NCI-H345 treated with DMSO at 0.1 percent for 48 hours (cell line): ENCODE measurements around the gene DUSP21.
"Not testable (repeated sequence)": the region's sequence is repeated elsewhere in the genome, so short reads cannot be mapped to it uniquely, and the experiment has no call there.

Experiments
- DNase-seq: peaks from one replicate; lab custom pipeline; 2025; ENCODE audit not compliant: unreplicated experiment; lab: John Stamatoyannopoulos, UW

Gene DUSP21

DNA sequence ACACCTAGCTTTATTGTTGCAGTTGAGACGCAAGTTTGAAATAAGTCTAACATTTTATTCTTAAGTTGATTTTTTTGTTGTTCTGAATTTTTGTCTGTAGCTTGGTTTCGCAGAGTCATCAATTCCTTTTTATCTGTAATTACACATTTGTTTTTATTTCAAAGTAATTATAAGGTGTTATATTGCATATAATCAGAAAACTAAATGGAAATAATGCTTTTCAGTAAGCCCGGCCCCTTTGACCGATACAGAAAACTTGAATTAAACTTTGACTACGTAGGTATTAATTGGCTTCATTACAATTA lies 31.3 kb downstream of the DUSP21 start:
- no peak for DNase-seq

DNA sequence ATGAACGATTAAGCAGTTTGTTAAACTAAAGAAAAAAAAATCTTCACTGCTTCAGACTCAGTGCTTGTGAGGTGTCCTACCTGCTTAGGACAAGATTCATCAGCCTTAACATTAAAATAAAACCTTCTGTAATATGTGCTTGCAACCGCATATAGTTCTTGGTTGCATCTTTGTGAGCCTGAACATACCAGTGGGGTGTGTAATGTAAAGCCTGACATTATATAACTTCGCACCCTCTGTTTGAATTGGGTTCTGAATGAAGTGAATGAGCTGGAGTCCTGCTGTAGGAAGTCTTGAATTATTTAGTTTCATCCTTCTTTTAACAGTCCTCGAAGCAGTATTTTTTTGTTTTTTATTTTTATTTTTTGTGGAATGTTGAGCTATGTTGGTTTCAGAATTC lies 32.3 kb downstream of the DUSP21 start:
- DNase-seq: no peak

DNA sequence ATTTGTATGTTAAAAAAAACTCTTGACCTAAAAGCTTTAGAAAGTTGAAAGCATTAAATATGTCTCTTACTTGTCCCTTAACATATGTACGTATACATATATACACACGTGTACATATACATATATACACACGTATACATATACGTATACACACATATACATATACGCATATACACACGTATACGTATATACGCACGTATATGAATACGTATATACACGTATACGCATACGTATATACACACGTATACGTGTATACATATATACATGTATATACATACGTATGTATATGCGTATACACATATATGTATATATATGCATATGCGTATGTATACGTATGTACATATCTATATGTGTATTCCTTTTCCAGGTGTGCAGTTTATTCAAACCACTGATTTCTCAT lies 32.9 kb downstream of the DUSP21 start:
- DNase-seq: no peak

DNA sequence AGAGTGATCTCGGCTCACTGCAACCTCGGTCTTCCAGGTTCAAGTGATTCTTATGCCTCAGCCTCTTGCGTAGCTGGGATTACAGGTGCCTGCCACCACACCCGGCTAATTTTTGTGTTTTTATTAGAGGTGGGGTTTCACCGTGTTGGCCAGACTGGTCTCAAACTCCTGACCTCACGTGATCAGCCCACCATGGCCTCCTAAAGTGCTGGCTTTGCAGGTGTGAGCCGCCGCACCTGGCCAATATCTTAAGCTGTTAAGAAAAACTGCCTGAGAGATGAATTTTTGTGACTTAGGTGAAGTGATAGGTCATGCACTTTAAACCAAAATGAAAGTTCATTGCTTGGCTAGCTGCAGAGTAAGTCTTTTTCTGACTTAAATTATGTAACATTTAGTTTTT lies 35.0 kb downstream of the DUSP21 start:
- DNase-seq: no peak

DNA sequence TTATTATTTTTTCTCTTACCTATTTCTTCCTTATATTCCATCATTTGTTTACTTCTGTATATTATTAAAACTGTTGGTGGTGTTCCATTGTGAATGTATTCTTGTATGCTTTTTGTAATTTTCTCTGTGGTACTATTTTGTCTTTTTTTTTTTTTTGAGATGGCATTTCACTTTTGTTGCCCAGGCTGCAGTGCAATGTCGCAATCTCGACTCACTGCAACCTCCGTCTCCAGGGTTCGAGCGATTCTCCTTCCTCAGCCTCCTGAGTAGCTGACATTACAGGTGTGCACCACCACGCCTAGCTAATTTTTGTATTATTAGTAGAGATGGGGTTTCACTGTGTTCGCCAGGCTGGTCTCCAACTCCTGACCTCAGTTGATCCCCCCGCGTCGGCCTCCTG lies 37.7 kb downstream of the DUSP21 start:
- DNase-seq: no peak

DNA sequence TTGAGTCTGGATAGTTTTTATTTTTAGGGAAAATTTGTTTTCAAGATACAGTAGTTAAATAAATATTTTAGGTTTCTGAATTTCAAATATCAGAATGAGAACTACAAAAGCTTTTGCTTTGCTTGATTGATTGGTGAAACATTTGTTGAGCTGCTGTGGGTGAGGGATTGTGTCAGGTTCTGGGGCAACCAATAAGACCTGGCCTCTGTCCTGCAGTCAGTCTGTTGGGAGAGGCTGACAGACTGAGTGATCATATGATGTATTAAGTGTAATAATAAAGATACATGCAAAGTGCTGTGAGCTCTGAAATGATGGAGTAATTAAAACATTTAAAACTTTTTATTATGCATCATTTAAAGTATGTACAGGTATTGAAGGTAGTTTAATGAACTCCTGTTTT lies 38.8 kb downstream of the DUSP21 start:
- DNase-seq: no peak

DNA sequence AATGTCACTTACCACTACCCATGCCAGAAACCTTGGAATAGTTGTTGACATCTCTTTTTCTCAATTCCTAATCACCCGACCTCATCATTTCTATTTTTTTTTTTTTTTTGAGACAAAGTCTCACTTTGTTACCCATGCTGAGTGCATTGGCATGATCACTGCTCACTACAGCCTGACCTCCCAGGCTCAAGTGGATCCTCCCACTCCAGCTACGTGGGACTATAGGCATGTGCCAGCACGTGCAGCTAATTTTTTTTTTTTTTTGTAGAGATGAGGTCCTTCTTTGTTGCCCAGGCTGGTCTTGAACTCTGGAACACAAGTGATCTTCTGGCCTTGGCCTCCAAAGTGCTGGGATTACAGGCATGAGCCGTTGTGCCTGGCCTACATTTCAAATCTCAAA lies 41.1 kb downstream of the DUSP21 start:
- no peak for DNase-seq

DNA sequence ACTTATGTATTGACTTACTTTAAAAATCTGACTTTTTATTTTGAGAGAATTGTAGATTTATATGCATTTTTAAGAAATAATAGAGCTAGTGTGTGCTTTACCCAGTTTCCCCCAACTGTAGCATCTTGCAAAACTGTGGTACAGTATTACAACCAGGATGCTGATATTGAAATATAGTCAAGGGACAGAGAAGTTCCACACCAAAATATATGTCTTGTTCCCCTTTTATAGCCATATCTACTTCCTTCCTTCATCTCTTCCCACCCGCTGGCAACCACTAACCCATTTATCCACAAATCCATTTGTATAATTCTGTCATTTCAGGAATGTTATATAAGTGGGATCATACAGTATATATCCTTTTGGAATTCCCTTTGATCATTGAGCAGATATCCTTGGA lies 46.0 kb downstream of the DUSP21 start:
- no peak for DNase-seq

DNA sequence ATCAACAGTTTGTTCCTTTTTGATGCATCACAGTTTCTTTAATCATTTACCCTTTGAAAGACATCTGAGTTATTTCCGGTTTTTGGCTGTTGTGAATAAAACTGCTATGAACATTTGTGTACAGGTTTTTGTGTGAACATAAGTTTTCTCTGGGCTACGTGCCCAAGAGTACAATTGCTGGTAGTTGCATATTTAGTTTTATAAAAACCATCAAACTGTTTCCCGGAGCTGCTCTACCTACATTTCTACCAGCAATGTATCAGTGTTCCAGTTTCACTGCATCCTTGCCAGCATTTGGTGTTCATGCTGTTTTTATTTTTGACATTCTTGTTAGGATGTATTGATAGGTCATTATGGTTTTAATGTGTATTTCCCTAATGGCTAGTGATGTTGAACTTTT lies 46.4 kb downstream of the DUSP21 start:
- no peak for DNase-seq

DNA sequence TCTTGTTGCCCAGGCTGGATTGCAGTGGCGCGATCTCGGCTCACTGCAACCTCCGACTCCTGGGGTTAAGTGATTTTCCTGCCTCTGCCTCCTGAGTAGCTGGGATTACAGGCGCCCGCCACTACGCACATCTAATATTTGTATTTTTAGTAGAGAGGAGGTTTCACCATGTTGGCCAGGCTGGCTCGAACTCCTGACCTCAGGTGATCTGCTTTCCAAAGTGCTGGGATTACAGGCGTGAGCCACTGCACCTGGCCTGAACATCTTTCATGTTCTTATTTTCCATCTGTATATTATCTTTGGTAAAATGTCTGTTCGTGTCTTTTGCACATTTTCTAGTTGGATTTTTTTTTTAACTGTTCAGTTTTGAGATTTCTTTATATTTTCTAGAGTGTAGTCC lies 46.9 kb downstream of the DUSP21 start:
- DNase-seq: not testable (repeated sequence)

DNA sequence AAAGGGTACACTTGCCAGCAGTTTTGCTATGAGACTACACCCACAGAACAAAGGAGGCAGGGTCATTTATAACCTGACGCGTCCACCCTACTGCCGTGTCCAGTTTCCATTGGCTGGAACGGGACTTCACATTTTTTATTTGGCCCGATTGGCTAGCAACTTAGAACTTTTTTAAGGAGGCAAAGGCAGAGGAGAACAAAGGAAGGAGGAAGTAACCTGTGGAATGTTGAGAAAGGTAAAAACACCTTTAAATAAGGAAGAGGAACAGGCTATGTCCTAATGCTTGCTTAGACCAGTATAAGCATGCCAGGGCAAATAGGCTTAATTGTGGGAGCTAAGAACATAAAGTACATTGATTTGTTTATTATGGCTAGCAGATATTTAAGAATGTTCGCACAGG lies 47.8 kb downstream of the DUSP21 start:
- no peak for DNase-seq
